HG03558 (cell line): ENCODE results near the gene FOXN4.
A peak's percentile ranks its signal among the peaks of the same experiment; 100 is the strongest.
"Not testable (repeated sequence)": the region's sequence is repeated elsewhere in the genome, so short reads cannot be mapped to it uniquely, and the experiment has no call there.

Experiments used
- ATAC-seq: cut with Tn5 transposase; IDR thresholded peaks from one replicate; pipeline ENCODE4 v1.9.1; 2021; ENCODE audit warnings: moderate number of reproducible peaks; ENCODE audit not compliant: unreplicated experiment; ENCODE audit errors: extremely low read depth

FOXN4 gene, protein sequence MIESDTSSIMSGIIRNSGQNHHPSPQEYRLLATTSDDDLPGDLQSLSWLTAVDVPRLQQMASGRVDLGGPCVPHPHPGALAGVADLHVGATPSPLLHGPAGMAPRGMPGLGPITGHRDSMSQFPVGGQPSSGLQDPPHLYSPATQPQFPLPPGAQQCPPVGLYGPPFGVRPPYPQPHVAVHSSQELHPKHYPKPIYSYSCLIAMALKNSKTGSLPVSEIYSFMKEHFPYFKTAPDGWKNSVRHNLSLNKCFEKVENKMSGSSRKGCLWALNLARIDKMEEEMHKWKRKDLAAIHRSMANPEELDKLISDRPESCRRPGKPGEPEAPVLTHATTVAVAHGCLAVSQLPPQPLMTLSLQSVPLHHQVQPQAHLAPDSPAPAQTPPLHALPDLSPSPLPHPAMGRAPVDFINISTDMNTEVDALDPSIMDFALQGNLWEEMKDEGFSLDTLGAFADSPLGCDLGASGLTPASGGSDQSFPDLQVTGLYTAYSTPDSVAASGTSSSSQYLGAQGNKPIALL

DNA sequence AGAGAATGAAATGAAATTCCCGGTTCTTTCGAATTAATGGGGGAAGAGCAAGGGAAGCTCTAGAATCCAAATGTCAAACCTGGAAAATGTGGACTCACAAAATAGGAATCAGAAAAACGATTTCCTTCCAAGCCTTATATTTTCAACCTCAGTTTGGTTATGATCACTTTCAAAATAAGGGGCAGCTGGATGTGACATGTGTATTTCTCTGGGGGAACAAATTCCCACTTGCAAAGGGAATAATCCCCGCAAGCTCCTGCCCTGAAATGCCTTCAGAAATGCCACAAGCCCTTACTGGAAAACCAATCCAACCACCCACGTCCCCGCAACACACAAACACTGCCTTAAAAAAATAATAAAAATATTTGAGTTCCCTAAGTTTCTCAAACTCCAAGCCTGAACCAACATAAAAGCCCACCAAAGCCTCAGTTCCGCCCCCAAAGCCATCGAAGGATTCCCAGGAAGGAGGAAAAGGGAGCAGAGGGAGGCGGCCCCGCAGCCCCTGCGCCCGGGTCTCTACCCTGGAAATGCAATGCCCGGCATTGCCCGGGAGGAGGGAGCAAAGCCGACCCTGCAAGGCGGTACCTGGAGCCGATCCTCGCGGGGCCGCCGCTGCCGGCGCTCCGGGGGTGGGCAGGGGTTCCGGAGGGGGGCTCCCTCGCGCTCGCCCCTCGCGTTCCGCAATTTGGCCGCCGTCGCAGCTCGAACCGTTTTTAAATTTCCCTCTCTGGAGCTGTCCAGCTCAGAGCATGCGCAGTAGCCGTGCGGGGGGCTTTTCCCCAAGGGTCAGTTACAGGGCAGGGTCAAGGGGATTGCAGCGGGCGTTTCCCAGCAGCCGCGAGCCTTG lies at the start of gene FOXN4:
TSS of gene FOXN4 (minus strand) at position 751 of the 847 bp plus-strand sequence. CDS start 963 bp downstream, outside the sequence.
- ATAC-seq = no peak

DNA sequence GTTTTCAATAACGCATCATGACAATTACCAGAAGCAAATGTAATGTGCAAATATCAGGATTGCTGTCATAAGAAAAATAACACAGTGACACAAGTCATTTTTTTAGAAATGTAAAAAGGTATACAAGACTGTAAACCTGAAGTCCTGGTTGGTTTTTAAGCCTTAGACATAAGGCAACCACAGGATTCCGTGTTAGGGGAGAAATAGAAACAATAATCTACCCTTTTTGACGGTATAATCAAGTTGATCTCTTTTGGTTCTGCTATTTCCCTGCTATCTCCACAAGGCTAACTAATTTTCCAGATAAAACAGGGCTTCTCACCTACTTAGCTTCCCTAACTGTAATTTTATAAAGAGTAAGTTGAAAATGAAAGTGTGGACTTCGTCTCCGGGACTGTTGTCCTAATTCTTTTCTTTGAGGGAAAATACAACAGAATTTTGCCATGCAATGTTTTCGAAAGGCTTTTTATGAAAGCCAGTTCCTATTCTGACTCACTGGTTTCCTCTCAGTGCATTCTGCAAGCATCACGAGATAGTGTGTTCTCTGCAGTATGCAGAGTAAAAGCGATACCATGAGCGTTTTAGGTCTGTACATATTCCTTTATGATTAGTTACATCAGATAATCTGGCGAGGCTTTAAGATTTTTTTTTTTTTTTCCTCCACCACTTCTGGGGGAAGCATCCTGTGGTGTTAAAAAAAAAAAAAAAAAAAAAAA lies 49.2 kb upstream of the FOXN4 start:
- peak; percentile 80 for ATAC-seq

DNA sequence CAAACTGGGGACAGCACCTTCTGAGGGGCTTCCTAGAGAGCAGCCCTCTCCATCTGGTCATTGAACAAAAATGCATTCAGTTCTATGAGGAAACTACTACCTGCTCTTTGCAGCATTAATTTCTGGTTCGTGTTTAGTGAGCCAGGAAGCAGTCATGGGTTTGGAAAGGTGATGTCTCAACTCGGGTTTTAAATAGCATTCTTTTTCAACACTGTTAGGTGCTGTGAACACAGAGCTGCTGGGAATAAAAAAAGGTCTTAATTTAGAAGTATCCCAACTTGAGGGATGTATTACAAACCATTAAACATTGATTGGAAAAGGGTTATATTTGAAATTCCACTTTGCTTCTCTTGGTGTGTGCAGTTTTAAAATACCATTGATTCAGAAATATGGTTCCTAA lies 47.9 kb upstream of the FOXN4 start:
- ATAC-seq = no peak

DNA sequence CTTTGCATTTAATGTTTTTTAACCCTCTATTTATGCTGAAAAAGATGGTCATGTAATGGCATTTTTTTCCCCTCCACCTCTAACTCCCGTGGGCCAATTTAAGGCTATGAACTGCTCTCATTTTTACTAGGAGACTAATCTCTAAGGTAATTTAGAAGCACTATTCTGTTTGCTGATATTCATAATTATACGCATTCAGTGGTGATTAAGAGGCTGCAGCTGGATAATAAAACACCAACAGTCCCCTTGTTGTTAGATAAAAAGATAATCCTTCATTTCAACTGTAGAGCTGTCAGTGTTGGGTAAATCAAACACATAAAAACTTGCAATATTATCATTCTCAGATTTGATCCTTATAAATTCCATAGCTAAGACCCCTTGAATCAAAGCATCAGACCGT lies 47.5 kb upstream of the FOXN4 start:
- no peak for ATAC-seq

DNA sequence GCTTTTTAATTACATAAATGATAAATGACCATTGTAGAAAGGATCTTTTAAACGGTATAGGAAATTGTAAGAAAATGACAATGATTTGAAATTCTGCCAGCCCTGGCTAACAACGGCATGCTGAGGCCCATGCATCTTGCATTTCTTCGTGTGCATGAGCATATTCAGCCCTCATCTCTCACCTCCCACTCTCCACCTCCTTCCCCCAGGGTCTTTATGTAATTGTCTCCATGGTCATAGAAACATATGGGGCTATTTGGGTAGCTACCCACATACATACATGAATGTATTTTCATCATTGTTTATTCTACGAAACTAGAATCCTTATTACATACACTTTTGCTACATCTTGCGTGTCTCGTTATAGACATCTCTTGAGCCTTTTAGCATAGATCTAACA lies 43.1 kb upstream of the FOXN4 start:
- ATAC-seq = no peak

DNA sequence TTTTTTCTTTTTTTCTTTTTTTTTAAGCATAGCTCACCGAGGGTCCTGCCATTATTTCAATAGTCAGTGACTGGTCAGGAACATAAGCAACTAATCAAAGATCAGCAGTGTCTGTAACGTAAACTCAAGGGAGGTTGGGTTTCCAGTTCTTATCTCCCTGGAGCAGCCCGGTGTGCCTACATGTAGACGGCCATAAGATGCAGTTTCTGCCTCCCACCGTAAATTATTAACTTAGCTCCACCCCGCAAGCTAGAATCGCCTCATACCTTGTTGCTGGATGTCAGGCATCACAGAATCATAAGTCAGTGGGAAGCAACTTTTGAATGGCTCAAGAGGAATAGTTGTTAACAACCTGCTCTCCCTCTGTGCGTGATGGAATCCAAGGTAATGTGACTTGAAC lies 38.5 kb upstream of the FOXN4 start, which contains the start of gene MYO1H:
TSS of gene MYO1H (plus strand) at position 312 of the 400 bp plus-strand sequence. CDS start at position 373, 61 bp downstream.
- no peak for ATAC-seq

DNA sequence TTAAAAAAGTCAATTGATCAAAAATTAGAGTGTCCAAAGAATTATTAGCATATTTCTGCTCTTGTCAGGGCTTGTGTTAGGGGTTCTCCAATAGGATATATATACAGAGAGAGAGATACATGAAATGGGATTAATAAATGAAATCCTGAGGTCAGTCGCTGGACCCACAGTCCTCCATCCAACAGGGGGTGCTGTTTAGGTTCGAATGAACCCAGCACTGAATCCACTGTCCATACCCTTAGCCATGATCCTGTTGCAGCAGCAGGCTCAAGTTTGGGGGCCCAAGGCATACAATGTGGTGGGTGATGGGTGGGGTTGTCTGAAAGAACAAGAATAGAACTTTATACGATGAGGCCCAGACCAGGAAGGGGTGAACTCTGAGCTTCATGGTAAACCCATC lies 37.8 kb upstream of the FOXN4 start:
- ATAC-seq = no peak

DNA sequence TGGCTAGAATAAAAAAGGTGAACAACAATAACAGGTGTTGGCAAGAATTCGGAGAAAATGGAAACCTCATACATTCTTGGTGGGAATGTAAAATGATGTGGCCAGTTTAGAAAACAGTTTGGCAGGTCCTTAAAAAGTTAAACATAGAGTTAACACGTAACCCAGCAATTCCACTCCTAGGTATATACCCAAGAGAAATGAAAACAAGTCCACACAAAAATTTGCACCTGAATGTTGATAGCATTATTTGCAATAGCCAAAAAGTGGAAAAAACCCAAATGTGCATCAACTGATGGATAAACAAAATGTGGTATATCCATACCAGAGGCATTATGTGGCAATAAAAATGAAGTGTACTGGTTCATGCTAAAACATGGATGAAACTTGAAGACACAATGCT lies 36.3 kb upstream of the FOXN4 start:
- ATAC-seq = no peak

DNA sequence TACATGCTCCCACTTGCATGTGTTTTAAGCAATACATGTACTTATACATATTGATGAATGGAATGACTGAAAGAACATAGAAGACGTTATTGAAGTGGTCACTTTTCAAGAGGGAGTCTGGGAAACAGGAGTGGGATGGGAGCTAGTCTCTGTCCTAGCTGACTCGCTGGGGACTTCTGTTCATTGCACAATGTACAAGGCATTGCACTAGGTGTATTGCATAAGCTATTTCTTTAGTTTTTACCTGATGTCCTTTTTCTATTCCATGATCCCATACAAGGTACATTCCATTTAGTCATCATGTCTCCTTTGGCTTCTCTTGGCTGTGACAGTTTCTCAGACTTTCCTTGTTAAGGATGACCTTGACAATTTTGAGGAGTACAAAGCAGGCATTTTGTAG lies 34.6 kb upstream of the FOXN4 start:
- ATAC-seq = no peak

DNA sequence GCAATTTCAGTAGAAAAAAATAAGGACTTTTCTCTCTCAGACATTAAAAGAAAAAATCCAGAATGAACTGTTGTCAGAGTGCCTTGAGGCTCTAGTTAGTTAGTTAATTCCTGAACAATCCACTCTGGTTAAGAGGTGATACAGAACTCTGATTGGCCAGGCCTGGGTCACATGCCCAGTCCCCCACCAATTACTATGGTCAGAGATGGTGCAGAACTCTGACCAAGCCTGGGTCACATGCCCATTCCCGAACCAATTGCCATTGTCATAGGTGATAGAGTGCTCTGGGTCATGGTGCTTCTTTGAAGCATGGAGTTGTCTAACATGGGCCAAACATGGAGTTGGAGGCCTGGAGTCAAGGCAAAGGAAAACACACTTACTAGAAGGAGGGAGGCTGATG lies 27.5 kb upstream of the FOXN4 start:
- ATAC-seq = no peak

DNA sequence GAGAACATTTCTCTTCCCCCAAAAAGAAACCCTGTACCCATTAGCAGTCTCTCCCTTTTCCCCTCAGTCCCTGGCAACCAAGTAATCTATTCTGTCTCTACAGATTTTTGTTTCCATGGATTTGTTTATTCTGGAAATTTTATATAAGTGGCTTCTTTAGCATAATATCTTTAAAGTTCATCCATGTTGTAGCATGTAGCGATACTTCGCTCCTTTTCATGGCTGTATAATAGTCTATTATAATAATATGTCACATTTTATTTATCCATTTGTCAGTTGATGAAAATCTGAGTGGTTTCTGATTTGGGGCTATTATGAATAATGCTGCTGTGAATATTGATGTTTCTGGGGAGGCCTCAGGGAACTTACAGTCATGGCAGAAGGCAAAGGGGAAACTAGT lies 25.8 kb upstream of the FOXN4 start:
- ATAC-seq = no peak

DNA sequence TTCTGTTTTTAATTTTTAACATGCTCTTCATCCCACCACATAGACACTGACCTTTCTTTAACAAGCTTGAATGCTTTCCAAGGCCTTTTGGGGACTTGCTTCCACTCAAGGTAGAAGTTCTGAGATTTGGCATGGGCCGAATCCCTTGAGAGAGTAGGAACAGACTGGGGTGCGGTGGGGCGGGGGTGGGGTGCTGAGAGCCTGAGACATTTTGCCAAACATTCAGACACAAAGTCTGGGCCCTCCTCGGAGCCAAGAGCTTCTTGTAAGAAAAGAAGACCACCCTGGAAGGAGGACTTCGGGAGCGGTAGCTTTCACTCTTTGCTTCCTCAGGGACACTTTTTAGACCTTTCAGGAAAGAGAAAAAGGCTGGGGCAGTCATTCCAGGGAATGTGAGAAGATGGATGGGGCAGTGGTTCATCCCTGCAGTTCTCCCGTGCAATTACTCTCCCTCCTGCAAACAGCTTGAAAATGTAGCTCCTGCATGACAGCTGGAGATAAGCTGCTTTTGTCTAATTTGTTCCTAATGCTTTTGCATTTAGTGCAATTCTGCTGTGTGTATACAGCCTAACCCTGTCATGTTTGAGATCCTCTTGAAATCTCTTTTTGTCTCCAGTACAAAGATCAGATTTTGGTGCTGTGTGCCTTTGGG lies 22.3 kb upstream of the FOXN4 start:
- no peak for ATAC-seq

DNA sequence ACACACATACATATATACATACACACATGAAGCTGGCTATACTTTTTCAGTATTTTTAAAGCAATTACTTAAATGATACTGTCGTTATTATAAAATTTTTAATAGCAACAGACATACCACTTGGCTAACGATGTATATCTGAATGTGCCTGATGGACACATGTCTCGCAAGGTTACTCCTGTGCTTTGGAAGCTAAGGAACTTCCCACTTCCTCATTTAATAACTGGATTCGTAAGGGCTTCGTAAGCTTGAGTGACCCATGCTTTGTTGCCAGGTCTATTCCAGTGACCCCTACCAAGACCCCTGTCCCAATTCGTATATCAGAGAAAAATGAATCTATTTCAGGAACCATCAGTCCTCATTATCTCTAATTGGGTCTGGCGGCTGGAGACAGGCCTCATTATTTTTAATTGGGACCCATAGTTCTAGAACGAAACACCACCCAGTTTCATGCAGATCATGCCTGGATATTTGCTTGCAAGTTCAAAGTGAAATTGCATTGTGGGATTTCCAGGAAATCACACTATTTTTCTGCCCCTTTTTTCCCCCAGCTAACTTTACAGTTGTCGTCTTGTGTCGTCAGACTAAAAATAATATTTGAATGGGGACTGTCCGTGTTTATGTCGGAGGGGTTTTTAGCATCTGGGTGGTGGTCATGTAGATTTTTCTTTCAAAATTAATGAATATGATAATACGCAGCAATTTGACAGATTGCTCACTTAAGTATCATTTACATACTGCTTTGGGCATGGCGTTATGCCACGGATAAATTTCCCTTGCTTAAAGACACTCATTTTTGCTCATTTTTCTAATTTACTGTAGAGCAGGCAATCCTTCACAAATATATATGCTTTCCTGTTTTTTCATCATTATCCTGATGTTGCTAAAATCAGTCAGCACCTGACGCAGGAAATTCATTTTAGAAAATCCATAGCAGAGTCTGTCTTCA lies 21.5 kb upstream of the FOXN4 start:
- ATAC-seq = no peak

DNA sequence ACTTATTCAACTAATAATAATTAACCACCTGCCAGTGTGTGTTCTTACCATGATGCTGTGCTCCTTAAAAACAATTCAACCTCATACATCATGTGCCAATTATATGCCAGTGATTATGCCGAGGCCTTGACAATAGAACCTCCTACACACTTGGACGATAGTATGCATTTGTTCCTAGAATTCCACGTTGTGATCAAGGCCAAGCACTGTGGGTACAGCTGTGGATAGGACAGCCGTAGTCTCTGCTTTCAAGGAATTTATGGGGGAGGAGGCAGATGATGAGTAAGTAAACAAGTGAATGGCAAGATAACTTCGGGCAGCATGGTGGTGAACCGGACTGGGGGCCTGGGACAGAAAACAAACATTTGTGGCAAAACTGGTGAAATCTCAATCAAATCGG lies 20.6 kb upstream of the FOXN4 start:
- ATAC-seq = no peak

DNA sequence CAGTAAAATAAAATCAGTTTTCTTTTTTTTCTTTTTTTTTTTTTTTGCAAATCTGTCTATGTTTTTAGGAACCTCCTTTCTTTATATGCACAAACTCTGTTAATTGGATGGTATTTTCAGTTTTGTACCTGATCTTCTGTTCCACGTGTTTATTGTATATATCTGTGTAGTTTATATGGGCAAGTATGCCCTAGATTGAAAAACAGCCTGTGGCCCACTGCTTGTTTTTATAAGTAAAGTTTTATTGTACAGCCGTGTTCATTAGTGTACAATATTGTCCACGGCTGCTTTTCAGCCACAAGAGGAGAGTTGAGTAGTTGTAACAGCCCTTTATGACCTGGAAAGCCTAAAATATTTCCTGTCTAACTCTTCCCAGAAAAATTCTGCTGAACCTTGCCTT lies 19.9 kb upstream of the FOXN4 start:
- ATAC-seq = no peak

DNA sequence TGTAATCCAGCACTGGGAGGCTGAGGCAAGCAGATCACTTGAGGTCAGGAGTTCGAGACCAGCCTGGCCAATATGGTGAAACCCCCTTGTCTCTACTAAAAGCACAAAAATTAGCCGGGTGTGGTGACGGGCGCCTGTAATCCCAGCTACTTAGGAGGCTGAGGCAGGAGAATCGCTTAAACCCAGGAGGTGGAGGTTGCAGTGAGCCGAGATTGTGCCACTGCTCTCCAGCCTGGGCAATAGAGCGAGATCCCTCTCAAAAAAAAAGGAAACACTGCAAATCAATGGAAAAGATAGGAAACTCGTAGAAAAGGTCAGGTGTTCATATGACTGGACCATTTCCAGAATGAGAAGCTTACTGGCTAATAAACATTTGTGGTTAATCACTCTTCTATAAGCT lies 12.2 kb upstream of the FOXN4 start:
- ATAC-seq = not testable (repeated sequence)

DNA sequence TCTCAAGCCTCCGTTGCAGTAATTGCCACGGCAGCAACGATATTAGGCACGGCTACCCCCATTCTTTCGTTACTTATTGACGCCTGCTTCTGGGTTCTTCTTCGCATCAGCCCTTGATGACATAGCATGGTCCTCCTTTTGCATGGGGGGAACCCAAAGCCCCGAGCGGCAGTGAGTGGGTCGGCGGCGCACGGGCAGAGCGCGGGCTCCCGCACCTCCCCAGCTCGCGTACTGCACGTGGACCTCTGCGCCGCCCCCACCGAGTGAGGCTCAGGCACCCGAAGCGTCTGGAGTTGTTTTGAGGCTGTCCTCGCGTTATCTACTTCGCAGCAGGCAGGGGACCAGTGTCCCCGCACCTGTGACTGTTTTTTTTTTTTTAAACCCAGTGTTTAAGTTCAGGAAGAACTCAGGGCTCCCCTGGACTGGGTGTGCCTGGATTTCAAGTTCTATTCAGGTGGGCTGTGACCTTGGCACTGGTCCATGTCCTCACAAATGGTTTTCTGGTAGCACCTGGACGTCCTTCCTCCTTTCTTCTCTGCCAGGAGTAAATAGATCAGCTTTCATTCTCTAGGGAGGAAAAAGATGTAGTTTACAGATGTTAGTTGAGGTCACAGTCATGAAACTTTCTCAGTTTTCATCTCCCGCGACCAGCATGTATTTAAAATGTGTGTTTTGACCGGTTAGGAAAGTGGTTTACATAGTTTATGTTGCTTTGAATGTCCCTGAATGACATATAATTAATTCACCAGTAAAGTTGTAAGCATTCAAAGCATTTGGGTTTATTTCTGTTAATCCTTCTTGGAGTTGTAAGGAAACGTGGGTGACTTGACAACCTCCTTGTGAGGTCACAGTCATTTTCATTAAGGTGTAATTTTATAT lies 1.4 kb upstream of the FOXN4 start:
- ATAC-seq = no peak
